Measurements from ENCODE around the gene IGF1R. TPM values are rescaled to one million over a fixed set of nuclear protein-coding genes. Genes with fewer than 3 reads are reported as not detected.

Gene IGF1R
- total and polyA plus RNA-seq, 2 of the 8 experiments (the other 6 are each of a cell fraction or from before 2014, with no cell fraction given) = 32.9 to 109 TPM

- no peak for TF ChIP-seq CHD7 (IDR thresholded peaks at IDR 0.05; ENCODE audit: insufficient replicate concordance, low read length)
- TF ChIP-seq NRF1 (IDR thresholded peaks at IDR 0.05; ENCODE audit: low read depth, low read length) = no peak
- no peak for TF ChIP-seq TAF1 (IDR thresholded peaks at IDR 0.05; ENCODE audit: low read depth, low read length)
- no peak for TF ChIP-seq POU5F1 (IDR thresholded peaks at IDR 0.05; ENCODE audit: low read depth, low read length)
- TF ChIP-seq SUZ12 (IDR thresholded peaks at IDR 0.05; ENCODE audit: low read length) = no peak
- TF ChIP-seq PHF8 (conservative IDR thresholded peaks at IDR 0.05; ENCODE audit: low read depth, low read length) = no peak
- TF ChIP-seq RAD21 (IDR thresholded peaks at IDR 0.05 in 1 of 2, conservative IDR thresholded peaks at IDR 0.05 in 1 of 2; ENCODE audit: low read depth in 2 of 2, low read length in 2 of 2) = no peak
- no peak for TF ChIP-seq TEAD4 (IDR thresholded peaks at IDR 0.05; ENCODE audit: low read depth, low read length)
- TF ChIP-seq CEBPB (IDR thresholded peaks at IDR 0.05; ENCODE audit: low read depth, low read length) = no peak
- no peak for TF ChIP-seq JUND (IDR thresholded peaks at IDR 0.05; ENCODE audit: low read length)
Measured at GRCh38 chr15:98907927-98908471, 259.7 kb downstream of the IGF1R start (continued).
